Caki2 (cell line): Measurements from ENCODE around the gene COL4A6. TPM values are rescaled to one million over a fixed set of nuclear protein-coding genes. Genes with fewer than 3 reads are reported as not detected.
"Not testable (repeated sequence)": the region's sequence is repeated elsewhere in the genome, so short reads cannot be mapped to it uniquely, and the experiment has no call there.

Experiments used
- DNase-seq: peaks from one replicate; pipeline ENCODE4 v3.0.0-alpha.2; 2015; ENCODE audit warnings: low read depth
- in situ Hi-C: cut with HindIII; loops from 2 replicates; pipeline ENCODE4 v1.10.0; 2016; ENCODE audit warnings: low sequenced_read_pairs, low pct_unique_long_range_greater_than_20kb, mixed read lengths
- total RNA-seq: library from RNA; depleted of rRNA; stranded (reverse); fragments of >200 nt; shearing (Covaris generic); gene quantifications from 2 replicates; pipeline ENCODE4 v1.2.3, GENCODE V29; 2014; ENCODE audit warnings: low replicate concordance; rRNA removed

Gene COL4A6
- total RNA-seq = not detected in 2 replicates

DNA sequence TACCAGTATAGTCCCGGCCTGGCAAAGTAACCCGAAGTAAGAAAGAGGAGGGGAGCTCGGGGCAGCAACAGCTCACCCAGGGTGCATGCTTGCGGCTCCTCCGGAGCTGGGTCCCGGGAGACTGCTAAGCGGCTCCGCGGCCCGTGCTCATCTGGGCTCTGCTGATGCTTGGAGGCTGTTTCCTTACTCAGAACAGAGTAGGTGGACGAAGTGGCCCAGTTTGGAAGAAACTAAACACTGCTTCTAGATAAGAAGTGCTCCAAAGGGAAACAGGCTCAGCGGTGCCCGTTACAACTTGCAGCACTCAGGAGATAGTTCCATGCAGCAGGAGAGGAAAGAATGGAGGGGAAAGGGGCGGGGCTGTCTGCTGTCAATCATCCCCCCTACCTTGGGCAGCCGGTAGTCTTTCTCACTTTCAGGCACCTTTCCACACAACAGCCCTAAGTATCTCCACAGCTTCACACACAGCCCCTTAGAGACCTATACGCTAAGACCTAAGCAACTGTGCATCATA lies at the start of gene COL4A6:
TSS of gene COL4A6 (minus strand) at position 313 of the 514 bp plus-strand sequence. CDS start at position 87, 226 bp downstream.
- in situ Hi-C loops = no loop called here
- no peak for DNase-seq

- DNase-seq = no peak
- in situ Hi-C loops = no loop called here
Measured at GRCh38 chrX:108485960-108486359, 47.7 kb upstream of the COL4A6 start.

DNA sequence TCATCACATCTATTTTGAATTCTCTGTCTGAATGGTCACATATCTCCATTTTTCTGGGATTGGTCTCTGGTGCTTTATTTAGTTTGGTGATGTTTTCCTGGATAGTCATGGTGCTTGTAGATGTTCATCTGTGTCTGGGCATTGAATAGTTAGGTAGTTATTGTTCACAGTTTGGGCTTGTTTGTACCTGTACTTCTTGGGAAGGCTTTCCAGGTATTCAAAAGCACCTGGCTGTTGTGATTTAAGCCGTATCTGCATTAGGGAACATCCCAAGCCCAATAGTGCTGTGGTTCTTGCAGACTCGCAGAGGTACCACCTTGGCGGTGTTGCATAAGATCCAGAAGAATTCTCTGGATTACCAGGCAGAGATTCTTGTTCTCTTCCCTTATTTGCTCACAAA lies 46.0 kb upstream of the COL4A6 start:
- no peak for DNase-seq
- in situ Hi-C loops = no loop called here

DNA sequence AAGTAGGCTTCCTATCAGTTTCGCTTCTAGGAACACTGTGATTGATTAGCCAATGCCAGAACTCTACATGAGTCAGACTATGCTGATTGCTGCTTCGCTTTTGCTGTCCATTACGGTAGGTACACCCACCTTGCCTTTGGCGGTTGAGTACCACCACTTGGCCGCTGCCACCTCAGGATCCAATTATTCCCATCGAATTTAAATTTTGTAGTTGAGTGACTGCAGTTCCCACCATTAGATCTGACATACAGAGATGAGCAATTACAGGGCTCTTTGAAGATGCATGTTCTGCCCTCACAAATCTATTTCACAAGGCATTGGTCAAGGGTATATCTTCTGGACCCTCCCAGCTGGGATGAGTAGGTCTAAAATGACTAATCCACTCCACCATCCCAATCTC lies 43.3 kb upstream of the COL4A6 start:
- in situ Hi-C loops, DNase-seq: not testable (repeated sequence)

DNA sequence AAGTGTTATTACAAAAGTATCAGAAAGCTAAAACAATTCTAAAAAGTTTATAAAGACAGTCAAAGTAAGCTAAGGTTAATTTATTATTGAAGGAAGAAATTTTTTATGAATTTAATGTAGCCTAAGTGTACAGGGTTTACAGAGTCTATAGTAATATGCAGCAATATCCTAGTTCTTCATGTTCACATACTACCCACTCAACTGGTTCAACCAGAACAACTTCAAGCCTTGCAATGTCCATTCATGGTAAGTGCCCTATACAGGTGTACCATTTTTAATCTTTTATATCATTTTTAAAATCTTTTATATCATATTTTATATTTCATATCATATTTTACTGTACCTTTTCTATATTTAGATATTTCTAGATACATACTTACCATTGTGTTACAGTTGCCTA lies 35.8 kb upstream of the COL4A6 start:
- in situ Hi-C loops = no loop called here
- DNase-seq = no peak

- no peak for DNase-seq
- in situ Hi-C loops = no loop called here
Measured at GRCh38 chrX:108468486-108468885, 30.3 kb upstream of the COL4A6 start.

GRCh38 chrX:108464604-108465003 lies 26.4 kb upstream of the COL4A6 start:
- in situ Hi-C loops = no loop called here
- no peak for DNase-seq

DNA sequence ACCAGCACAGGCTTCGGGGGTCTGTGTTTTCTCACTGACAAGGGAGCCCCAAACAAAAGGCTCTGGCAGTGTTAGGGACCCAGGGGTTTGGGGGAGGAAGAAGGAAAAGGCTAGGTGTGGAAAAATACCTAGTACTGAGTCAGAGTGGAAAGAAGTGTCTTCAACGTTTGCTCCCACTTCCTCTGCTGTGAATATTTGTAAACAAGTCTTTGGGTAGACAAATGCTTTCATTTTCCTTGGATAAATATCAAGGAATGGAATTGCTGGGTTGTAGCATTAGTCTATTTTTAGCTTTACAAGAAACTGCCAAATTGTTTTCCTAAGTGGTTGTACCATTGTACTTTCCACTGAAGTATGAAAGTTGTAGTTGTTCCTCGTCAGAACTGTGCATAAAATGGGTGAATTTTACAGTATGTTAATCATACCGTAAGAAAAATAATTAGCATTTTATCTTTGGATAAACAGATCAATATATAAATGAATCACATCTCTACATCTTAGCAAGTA lies 18.8 kb upstream of the COL4A6 start:
- in situ Hi-C loops = no loop called here
- DNase-seq = no peak

DNA sequence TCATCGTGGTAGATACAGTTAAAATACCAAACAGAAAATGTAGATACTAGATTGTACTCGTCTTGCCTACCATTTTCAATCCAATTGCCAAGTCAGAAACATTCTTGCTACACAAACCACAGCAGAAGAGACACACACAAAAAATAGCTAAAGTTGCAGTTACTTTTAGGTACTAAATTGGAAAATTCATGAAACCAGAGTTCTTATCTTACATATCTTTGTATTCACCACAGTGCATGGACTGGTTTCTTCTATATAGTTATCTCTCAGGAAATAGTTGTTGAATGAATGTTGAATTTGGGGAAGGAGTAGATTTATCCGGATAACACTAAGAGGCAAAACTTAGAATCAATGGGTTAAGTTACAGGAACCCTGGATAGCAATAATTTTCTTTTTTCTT lies 15.6 kb upstream of the COL4A6 start:
- in situ Hi-C loops = no loop called here
- DNase-seq = no peak

DNA sequence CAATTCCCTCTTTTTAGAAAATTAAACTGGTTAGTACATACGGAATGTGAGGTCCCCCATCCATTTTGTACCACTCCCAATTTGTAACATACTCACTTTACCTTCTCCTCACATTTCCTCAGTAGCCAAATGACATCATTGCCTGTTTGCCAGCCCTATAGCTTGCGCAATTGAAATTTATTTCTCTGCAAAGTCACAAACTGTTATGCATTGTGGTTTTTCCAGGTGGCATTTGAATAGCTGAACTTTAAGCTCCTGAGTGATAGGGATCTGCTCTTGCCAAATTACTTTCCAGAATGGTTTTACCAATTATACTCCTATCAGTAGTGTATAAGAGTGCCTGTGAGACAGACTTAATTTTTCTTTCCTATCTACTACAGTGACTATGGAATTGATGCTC lies 9.1 kb upstream of the COL4A6 start:
- DNase-seq = no peak
- in situ Hi-C loops = no loop called here

DNA sequence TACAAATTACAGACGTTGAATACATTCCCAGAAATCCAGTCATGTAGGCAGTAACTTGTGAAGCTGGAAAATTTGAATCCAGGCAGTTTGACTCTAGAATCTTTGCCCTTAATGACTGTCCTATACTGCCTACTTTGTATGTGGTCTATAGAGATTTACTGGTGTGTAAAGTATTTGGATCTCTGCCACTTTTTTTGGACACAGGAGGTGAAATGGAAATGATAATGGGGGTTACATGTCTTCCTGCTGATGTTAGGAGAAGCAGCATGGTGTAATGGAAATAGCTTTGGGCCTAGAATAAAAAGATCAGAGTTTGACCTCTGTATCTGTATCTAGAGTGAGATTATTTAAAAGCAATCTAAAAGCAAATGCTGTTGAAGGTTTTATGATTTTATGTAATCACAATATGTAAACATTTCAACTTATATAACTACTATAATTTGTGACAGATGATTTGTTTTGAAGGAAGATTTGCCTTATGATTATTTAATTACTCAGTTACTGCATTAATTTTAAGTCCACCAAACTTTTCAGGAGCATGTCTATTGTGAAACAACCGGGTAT lies 4.8 kb upstream of the COL4A6 start:
- in situ Hi-C loops = no loop called here
- DNase-seq = no peak

DNA sequence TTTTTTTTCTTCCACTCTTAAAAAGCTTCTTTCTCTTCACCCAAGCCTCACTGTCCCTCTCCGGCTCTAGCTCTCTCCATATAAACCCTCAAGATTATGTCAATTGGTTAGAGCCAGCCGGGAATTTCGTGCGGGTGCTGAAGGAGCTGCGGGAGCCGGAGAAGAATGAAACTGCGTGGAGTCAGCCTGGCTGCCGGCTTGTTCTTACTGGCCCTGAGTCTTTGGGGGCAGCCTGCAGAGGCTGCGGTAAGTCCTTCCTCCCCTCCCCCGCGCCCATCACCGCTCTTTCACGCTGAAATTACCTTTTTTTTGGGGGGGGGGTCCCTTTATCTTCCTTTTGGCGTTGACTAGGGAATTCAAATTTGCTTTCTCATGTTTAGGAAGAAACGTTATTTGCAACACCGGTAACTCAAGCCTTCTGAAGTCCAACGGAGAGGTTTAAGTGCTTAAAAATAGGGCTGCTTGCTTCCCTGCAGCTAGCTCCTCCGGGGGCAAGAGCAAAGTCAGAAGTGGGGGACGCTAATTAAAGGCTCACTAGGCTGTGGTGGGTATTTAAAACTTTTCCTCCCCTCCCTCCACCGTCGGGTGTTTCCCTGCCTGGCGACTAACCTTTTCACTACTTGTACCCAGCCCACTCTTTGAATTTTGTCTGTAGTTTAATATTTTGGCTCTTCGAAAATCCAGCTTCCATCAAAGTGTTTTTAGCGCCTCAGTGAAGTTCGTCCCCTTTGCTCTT lies 1.9 kb upstream of the COL4A6 start:
- in situ Hi-C loops = no loop called here
- DNase-seq = peak; percentile 0

- peak; percentile 77 for DNase-seq
- in situ Hi-C loops = no loop called here
Measured at GRCh38 chrX:108439426-108439942, 1.3 kb upstream of the COL4A6 start, which contains the start of gene COL4A5. Gene COL4A5 (plus strand): TSS chrX:108439838. CDS start chrX:108440126, 288 bp downstream.

DNA sequence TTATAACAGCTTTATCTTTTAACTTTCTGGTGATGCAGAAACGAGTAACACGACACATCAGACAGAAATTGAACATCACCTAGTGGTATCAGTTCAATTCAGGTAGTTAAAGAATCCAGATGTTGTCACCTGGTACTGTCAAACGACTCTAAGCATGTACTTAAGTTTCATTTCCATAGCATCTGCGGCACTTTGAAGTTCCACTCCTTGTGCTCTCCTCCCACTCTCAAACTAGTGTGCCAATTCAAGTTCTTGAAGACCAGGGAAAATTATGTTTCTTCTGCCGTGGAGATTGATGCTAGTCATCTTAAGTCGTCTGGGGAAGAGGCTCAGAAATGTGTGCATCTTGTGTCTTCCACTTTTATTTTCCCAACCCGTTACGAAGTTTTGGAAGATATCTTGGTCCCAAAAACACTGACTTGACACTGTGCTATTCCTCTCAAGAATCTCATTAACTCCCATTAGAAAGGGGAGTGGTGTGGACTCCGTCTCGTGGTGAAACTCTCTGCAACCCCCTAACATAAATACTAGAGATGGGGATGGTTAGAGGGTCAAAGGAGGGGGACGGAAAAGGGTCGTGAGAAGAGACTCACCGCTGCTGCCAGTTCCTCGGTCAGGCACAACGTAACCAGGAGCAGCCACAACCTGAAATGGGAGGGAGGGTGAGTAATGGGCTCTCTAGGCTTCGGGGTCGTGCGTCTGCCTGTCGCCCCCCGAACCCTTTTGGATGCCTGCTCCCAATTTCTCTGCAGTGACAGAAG lies 693 bp downstream of the COL4A6 start:
- in situ Hi-C loops = no loop called here
- DNase-seq = no peak

GRCh38 chrX:108435261-108435660 lies 3.0 kb downstream of the COL4A6 start:
- in situ Hi-C loops = no loop called here
- DNase-seq = no peak

GRCh38 chrX:108426262-108426661 lies 12.0 kb downstream of the COL4A6 start:
- in situ Hi-C loops = no loop called here
- DNase-seq = no peak

DNA sequence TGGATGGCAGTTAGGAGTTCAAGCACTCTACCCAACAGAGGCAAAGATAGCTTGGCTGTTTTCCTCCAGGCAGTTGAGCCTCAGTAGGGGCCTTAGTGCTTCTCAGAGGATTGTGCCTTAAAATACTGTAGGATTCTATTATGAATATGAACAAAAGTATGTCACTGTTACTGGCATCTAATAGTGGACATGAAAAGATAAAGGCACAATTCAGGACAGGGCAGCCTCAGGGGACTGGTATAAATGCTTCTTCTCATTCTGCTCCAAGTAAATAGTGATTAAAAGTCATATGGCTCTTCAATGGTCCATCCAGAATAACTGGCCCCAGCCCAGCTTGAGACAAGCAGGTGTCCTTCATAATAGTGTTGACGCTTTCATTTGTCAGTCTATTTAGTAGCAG lies 17.7 kb downstream of the COL4A6 start:
- in situ Hi-C loops = no loop called here
- no peak for DNase-seq

DNA sequence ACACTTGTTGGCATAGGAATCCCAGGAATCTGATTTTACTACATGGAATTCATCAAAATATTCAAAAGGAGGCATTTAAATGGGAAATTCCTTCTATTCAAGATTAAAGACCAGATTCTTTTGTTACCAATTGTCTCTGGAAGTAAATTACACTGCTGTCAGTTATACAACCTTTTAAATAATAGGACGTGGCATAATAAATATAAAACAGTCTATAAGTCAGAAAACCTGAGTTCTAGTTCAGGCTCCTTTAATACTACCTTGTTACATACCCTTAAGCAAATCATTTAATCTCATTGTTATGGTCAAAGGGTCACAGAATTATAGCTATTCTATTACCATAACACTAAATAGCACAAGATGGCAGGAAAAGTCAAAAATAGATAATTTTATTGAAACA lies 18.8 kb downstream of the COL4A6 start:
- DNase-seq = no peak
- in situ Hi-C loops = no loop called here

DNA sequence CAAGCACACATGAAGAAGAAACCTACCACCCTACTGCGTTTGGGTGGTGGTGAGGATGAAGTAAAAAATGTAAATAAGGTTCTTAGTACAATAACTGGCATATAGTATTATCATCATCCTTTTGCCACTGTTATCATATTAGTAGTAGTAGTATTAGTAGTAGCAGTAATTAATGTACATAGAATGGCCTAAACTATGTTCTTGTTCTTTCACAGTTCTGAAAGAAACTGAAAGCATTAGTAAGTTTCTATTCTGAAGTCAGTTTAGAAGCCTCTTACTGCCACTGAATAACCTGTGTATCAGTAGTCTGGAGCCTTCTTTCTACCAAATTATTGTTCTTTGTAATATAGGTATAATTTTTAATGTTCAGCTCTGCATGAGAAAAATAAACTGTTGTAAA lies 21.0 kb downstream of the COL4A6 start:
- in situ Hi-C loops = no loop called here
- no peak for DNase-seq
